DMS153 treated with DMSO at 0.1 percent for 48 hours (cell line): ENCODE data around the gene RBPJL.

Experiments used
- DNase-seq: peaks from one replicate; lab custom pipeline; 2025; ENCODE audit not compliant: unreplicated experiment; lab: John Stamatoyannopoulos, UW

Gene RBPJL

GRCh38 chr20:45306431-45306982 lies at the start of gene RBPJL:
Gene RBPJL, plus strand, starts transcription at chr20:45306840. Its CDS starts 83 bp downstream, at chr20:45306923.
- DNase-seq, result no peak

- no peak for DNase-seq
Measured at GRCh38 chr20:45257161-45257560, 49.5 kb upstream of the RBPJL start.

- DNase-seq, result no peak
Measured at GRCh38 chr20:45257711-45258110, 48.9 kb upstream of the RBPJL start.

- DNase-seq, result no peak
Measured at GRCh38 chr20:45258259-45258658, 48.4 kb upstream of the RBPJL start.

GRCh38 chr20:45258664-45259063 lies 48.0 kb upstream of the RBPJL start:
- DNase-seq, result no peak

GRCh38 chr20:45263556-45264266 lies 42.9 kb upstream of the RBPJL start:
- no peak for DNase-seq

- DNase-seq, result no peak
Measured at GRCh38 chr20:45266977-45267376, 39.7 kb upstream of the RBPJL start.

- DNase-seq, result no peak
Measured at GRCh38 chr20:45268531-45268930, 38.1 kb upstream of the RBPJL start.

GRCh38 chr20:45269056-45269455 lies 37.6 kb upstream of the RBPJL start:
- DNase-seq, result no peak

GRCh38 chr20:45269754-45270270 lies 36.8 kb upstream of the RBPJL start:
- DNase-seq, result no peak

GRCh38 chr20:45275338-45275737 lies 31.3 kb upstream of the RBPJL start:
- DNase-seq, result no peak

GRCh38 chr20:45279992-45280391 lies 26.6 kb upstream of the RBPJL start:
- DNase-seq, result no peak

- DNase-seq, result no peak
Measured at GRCh38 chr20:45282700-45283550, 23.7 kb upstream of the RBPJL start.

GRCh38 chr20:45283551-45284057 lies 23.0 kb upstream of the RBPJL start:
- no peak for DNase-seq

- no peak for DNase-seq
Measured at GRCh38 chr20:45288376-45288775, 18.3 kb upstream of the RBPJL start.

- no peak for DNase-seq
Measured at GRCh38 chr20:45288860-45289259, 17.8 kb upstream of the RBPJL start.

GRCh38 chr20:45289942-45290676 lies 16.5 kb upstream of the RBPJL start:
- DNase-seq, result no peak

- peak; percentile 63 for DNase-seq
Measured at GRCh38 chr20:45290677-45291355, 15.8 kb upstream of the RBPJL start.

- no peak for DNase-seq
Measured at GRCh38 chr20:45291526-45291925, 15.1 kb upstream of the RBPJL start.

- DNase-seq, result no peak
Measured at GRCh38 chr20:45292343-45292742, 14.3 kb upstream of the RBPJL start.
